GM12892 (cell line): ENCODE results near the gene ILF3.
"Not testable (repeated sequence)": the region's sequence is repeated elsewhere in the genome, so short reads cannot be mapped to it uniquely, and the experiment has no call there.

Experiments used
- DNase-seq: peaks from one replicate; pipeline ENCODE4 v3.0.0; 2011; ENCODE audit not compliant: insufficient read length
- FAIRE-seq: peaks from 2 replicates; lab custom pipeline; 2011; peaks lifted over from hg19 to GRCh38; lab: Jason Lieb, UNC
- POLR2A ChIP-seq: IDR thresholded peaks from 2 replicates; pipeline ENCODE4 v1.6.1; 2011; ENCODE audit warnings: low read depth, low read length, control low read depth
- POLR2AphosphoS5 ChIP-seq: IDR thresholded peaks from 2 replicates; pipeline ENCODE4 v1.6.1; 2011; ENCODE audit warnings: low read depth, low read length, control low read depth
- TAF1 ChIP-seq: IDR thresholded peaks from 2 replicates; pipeline ENCODE4 v1.6.1; 2011; ENCODE audit warnings: low read depth, mild to moderate bottlenecking, control low read depth, low read length, borderline replicate concordance

Gene ILF3

DNA sequence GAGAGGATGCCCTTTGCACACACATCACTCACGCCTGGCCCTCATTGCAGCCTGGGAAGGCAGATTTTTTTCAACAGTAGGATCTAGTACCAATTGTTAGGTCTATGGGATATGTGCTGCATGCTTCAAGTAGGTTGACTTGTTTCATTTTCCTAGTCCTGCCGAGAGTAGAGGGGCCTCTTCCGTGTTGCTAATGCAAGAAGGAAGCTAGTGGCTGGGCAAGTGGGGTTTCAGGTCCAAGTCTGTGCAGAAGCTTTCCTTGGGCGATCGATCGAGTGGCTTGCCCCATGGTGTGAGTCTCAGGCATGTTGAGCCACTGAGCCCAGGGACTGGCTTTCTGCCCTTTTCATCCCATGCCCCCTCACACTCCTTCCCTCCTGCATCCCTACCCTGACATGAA, 13.7 kb downstream of the ILF3 start:
- DNase-seq (no peak), FAIRE-seq (peak; percentile 14)
- TF ChIP-seq POLR2AphosphoS5 (peak; percentile 56; the same call in 1 of the 2 replicates), TAF1 (no peak), POLR2A (peak; percentile 48; the same call in 1 of the 2 replicates)

DNA sequence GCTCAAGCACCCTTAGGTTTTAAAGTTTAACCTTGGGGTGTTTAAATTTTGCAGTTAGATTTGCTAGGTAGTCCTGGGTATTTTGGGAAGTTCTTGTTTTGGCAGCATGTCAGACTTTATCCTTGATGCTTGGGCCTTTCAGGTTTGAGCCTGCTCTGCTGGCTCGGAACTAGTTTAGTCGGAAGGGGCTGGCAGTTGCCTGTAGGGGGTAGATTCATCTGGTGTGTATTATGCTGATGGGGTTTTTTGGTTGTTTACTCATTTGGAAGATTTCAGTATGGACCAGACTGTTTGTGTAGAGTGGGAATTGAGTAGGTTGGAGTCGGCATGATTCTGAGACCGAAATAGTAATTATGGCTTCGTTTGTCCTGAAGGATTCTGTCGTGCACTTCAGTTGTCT, 15.1 kb downstream of the ILF3 start:
- FAIRE-seq = no peak

GRCh38 chr19:10670182-10670581, 16.0 kb downstream of the ILF3 start:
- DNase-seq = no peak
- TF ChIP-seq POLR2A = no peak
- no peak for TF ChIP-seq POLR2AphosphoS5
- TF ChIP-seq TAF1 = no peak
- FAIRE-seq = no peak

More for the DNA sequence above, 15.1 kb downstream of the ILF3 start:
- no peak for DNase-seq
- TF ChIP-seq POLR2AphosphoS5 (no peak), TAF1 (no peak), POLR2A (no peak)

- DNase-seq (no peak), FAIRE-seq (no peak)
- TF ChIP-seq TAF1 (no peak), POLR2A (no peak), POLR2AphosphoS5 (no peak)
Observed at GRCh38 chr19:10670876-10671804, 17.0 kb downstream of the ILF3 start.

DNA sequence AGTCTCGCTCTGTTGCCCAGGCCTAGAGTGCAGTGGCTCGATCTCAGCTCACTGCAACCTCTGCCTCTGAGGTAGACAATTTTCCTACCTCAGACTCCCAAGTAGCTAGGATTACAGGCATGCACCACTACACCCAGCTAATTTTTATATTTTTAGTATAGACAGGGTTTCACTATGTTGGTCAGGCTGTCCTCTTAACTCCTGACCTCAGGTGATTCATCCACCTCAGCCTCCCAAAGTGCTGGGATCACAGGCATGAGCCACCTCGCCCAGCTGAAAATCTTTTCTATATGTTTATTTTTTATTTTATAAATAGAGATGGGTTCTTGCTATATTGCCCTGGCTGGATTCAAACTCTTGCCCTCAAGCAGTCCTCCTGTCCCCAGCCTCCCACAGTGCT, 17.8 kb downstream of the ILF3 start:
- DNase-seq, FAIRE-seq: not testable (repeated sequence)

GRCh38 chr19:10675214-10675613, 21.1 kb downstream of the ILF3 start:
- FAIRE-seq, DNase-seq: not testable (repeated sequence)

- DNase-seq = no peak
- TF ChIP-seq POLR2A (no peak), TAF1 (no peak), POLR2AphosphoS5 (no peak)
- no peak for FAIRE-seq
Observed at GRCh38 chr19:10677751-10678150, 23.6 kb downstream of the ILF3 start.

DNA sequence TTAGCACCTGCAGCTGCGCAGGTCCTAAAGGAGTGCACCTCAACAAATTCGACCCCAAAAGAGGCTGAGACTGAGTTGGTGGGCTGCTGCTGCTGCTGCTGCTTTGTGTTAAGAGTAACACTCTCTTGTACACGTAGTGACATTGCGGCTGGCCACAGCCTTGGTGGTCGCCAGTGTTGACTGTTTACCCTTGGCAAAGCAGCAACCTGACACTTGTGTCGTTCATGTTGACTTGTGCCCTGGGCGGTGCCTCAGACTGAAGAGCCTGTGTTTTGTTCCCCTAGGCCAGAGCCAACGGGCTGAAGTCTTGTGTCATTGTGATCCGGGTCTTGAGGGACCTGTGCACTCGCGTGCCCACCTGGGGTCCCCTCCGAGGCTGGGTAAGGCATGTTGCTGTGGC, 24.7 kb downstream of the ILF3 start:
- FAIRE-seq = no peak
- no peak for DNase-seq
- TF ChIP-seq POLR2AphosphoS5 (no peak), POLR2A (no peak), TAF1 (no peak)

- FAIRE-seq (no peak), DNase-seq (no peak)
- TF ChIP-seq POLR2AphosphoS5 = no peak
- TF ChIP-seq TAF1 = no peak
- TF ChIP-seq POLR2A = no peak
Observed at GRCh38 chr19:10679743-10680142, 25.6 kb downstream of the ILF3 start.

GRCh38 chr19:10680545-10681135, 26.5 kb downstream of the ILF3 start:
- peak; percentile 59; the same call in 1 of the 2 replicates for TF ChIP-seq POLR2AphosphoS5
- no peak for TF ChIP-seq POLR2A
- FAIRE-seq = no peak
- DNase-seq = no peak

DNA sequence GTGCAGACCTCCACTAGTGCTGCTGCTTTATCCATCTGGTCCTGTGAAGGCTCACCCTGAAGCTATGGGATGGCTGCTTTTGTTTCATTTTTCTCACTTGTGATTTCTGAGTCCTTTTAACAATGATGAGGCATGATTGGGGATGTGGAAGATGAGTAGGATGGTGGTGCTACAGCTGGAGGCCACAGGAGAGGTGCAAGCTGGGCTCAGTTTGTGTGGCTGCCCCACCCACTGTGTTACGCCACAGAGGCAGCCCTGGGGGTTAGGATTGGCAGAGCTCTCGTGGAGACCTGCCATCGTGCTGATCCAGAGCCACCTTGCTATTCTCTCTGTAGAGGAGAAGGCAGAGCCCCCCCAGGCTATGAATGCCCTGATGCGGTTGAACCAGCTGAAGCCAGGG, 27.5 kb downstream of the ILF3 start:
- DNase-seq = no peak
- FAIRE-seq = no peak
- TF ChIP-seq POLR2A (peak; percentile 14), POLR2AphosphoS5 (no peak)

- FAIRE-seq (no peak), DNase-seq (no peak)
Observed at GRCh38 chr19:10682397-10683063, 28.4 kb downstream of the ILF3 start.

More at GRCh38 chr19:10682397-10683063, 28.4 kb downstream of the ILF3 start:
- TF ChIP-seq TAF1 = no peak
- TF ChIP-seq POLR2A = peak; percentile 50
